Retinal pigment epithelial cell (primary cell): ENCODE results near the gene IPCEF1.

Experiments
- DNase-seq: peaks from one replicate; pipeline ENCODE4 v3.0.0-alpha.2; 2010; ENCODE audit warnings: low read depth
- H3K4me3 ChIP-seq: 2 replicates; pipeline ENCODE4 v1.5.1; 2011; ENCODE audit warnings: mild to moderate bottlenecking, low read length, control low read depth, moderate library complexity
- CTCF ChIP-seq: conservative IDR thresholded peaks from 2 replicates; pipeline ENCODE4 v1.5.1; 2011; ENCODE audit warnings: low read depth, low read length, control low read depth, inconsistent platforms

IPCEF1 gene

GRCh38 chr6:154117485-154117884 lies 239.1 kb downstream of the IPCEF1 start:
- no peak overlapping the region for H3K4me3 ChIP-seq
- TF ChIP-seq CTCF = no peak
- no peak for DNase-seq

GRCh38 chr6:154113392-154113791 lies 243.2 kb downstream of the IPCEF1 start:
- no peak for TF ChIP-seq CTCF
- no peak for DNase-seq

GRCh38 chr6:154112181-154112809 lies 244.3 kb downstream of the IPCEF1 start:
- no peak overlapping the region for H3K4me3 ChIP-seq
- no peak for TF ChIP-seq CTCF
- DNase-seq = no peak

More at GRCh38 chr6:154113392-154113791, 243.2 kb downstream of the IPCEF1 start:
- no peak overlapping the region for H3K4me3 ChIP-seq

GRCh38 chr6:154111025-154111424 lies 245.6 kb downstream of the IPCEF1 start:
- no peak overlapping the region for H3K4me3 ChIP-seq
- no peak for DNase-seq
- TF ChIP-seq CTCF = no peak

GRCh38 chr6:154106251-154106650 lies 250.4 kb downstream of the IPCEF1 start:
- DNase-seq = no peak
- no peak for TF ChIP-seq CTCF
- no peak overlapping the region for H3K4me3 ChIP-seq
